Neuronal stem cell (in vitro differentiated cells): Measurements from ENCODE around the gene ACY1.

Experiments used
- DNase-seq: peaks from one replicate; pipeline ENCODE4 v3.0.0-alpha.2; 2013; ENCODE audit warnings: low spot score
- H2AFZ ChIP-seq: one replicate; pipeline ENCODE4 v1.6.1; 2013; ENCODE audit warnings: mild to moderate bottlenecking, low read length, inconsistent platforms
- H2AK5ac ChIP-seq: 2 replicates; pipeline ENCODE4 v1.6.1; 2013; ENCODE audit warnings: low read depth, mild to moderate bottlenecking, inconsistent platforms, low read length, moderate library complexity, mixed read lengths
- H2BK120ac ChIP-seq: 2 replicates; pipeline ENCODE4 v1.6.1; 2013; ENCODE audit warnings: low read depth, mild to moderate bottlenecking, inconsistent platforms, low read length, moderate library complexity, mixed read lengths
- H2BK12ac ChIP-seq: one replicate; pipeline ENCODE4 v1.6.1; 2013; ENCODE audit warnings: low read length, inconsistent platforms
- H2BK15ac ChIP-seq: 2 replicates; pipeline ENCODE4 v1.6.1; 2013; ENCODE audit warnings: mild to moderate bottlenecking, low read length, inconsistent platforms, mixed read lengths
- H2BK5ac ChIP-seq: one replicate; pipeline ENCODE4 v1.6.1; 2013; ENCODE audit warnings: inconsistent platforms, mild to moderate bottlenecking, low read length, moderate library complexity
- H3K14ac ChIP-seq: one replicate; pipeline ENCODE4 v1.6.1; 2013; ENCODE audit warnings: low read length, inconsistent platforms
- H3K18ac ChIP-seq: 2 replicates; pipeline ENCODE4 v1.6.1; 2013; ENCODE audit warnings: low read length, inconsistent platforms
- H3K23ac ChIP-seq: 2 replicates; pipeline ENCODE4 v1.6.1; 2013; ENCODE audit warnings: low read depth, mild to moderate bottlenecking, mixed read lengths, low read length, inconsistent platforms; ENCODE audit not compliant: poor library complexity
- H3K27ac ChIP-seq: replicated peaks from 3 replicates; pipeline ENCODE4 v1.5.1; 2013; ENCODE audit warnings: low read length, inconsistent platforms
- H3K27me3 ChIP-seq, 3 experiments: 2 replicates each; pipeline ENCODE4 v1.6.1; 2013; ENCODE audit warnings: low read length in 3 of 3, mild to moderate bottlenecking in 2 of 3, inconsistent platforms in 1 of 3, low read depth in 1 of 3, mixed read lengths in 1 of 3, moderate library complexity in 1 of 3; ENCODE audit not compliant: control insufficient read depth in 3 of 3, insufficient read depth in 3 of 3
- H3K36me3 ChIP-seq, 2 donors: replicated peaks in 1 of 2; 2 replicates each; pipeline ENCODE4 v1.6.1; 2013; ENCODE audit warnings: low read length in 2 of 2; ENCODE audit not compliant: control insufficient read depth in 2 of 2, insufficient read depth in 2 of 2
- H3K4ac ChIP-seq: 2 replicates; pipeline ENCODE4 v1.6.1; 2013; ENCODE audit warnings: inconsistent platforms, mild to moderate bottlenecking, low read length, moderate library complexity
- H3K4me1 ChIP-seq, 2 donors: 1 replicate in 1 of 2; 2 replicates in 1 of 2; pipeline ENCODE4 v1.6.1; 2013; ENCODE audit warnings: low read length in 2 of 2, low read depth in 1 of 2; ENCODE audit not compliant: control insufficient read depth in 2 of 2, insufficient read depth in 1 of 2
- H3K4me2 ChIP-seq: one replicate; pipeline ENCODE4 v1.6.1; 2013; ENCODE audit warnings: mild to moderate bottlenecking, low read length, inconsistent platforms; ENCODE audit not compliant: insufficient read depth, poor library complexity, severe bottlenecking
- H3K4me3 ChIP-seq, 2 donors: 2 replicates each; pipeline ENCODE4 v1.5.1; 2013; ENCODE audit warnings: low read length in 2 of 2, mild to moderate bottlenecking in 2 of 2, inconsistent platforms in 1 of 2, moderate library complexity in 1 of 2
- H3K79me1 ChIP-seq: one replicate; pipeline ENCODE4 v1.6.1; 2013; ENCODE audit warnings: low read depth, mild to moderate bottlenecking, inconsistent platforms, low read length, moderate library complexity
- H3K9ac ChIP-seq: one replicate; pipeline ENCODE4 v1.6.1; 2013; ENCODE audit warnings: mild to moderate bottlenecking, low read depth, low read length, inconsistent platforms; ENCODE audit not compliant: poor library complexity
- H3K9me3 ChIP-seq, 2 donors: replicated peaks in 1 of 2; 2 replicates each; pipeline versions ENCODE3 to v1.6.1; 2013; ENCODE audit warnings: low read length in 2 of 2, mild to moderate bottlenecking in 2 of 2, inconsistent platforms in 1 of 2, low read depth in 1 of 2, mixed read lengths in 1 of 2, moderate library complexity in 1 of 2; ENCODE audit not compliant: control insufficient read depth in 2 of 2, insufficient read depth in 1 of 2
- H4K8ac ChIP-seq: one replicate; pipeline ENCODE4 v1.6.1; 2013; ENCODE audit warnings: low read depth, mild to moderate bottlenecking, inconsistent platforms, low read length, moderate library complexity
- H4K91ac ChIP-seq: one replicate; pipeline ENCODE4 v1.6.1; 2013; ENCODE audit warnings: low read length, low read depth, mild to moderate bottlenecking, inconsistent platforms; ENCODE audit not compliant: poor library complexity
- WGBS, 2 donors: extraction: QIAGEN DNeasy Blood & Tissue Kit; methylation state at CpG; one replicate each; pipeline ENCODE4 v1.1.7; 2013; ENCODE audit warnings: missing lambda C conversion rate in 2 of 2, mixed read lengths in 1 of 2; ENCODE audit not compliant: insufficient read length in 2 of 2, insufficient replicate concordance in 1 of 2; ENCODE audit errors: extremely low coverage in 2 of 2; 5-methylcytosine and 5-hydroxymethylcytosine counted together

ACY1 gene

GRCh38 chr3:52006820-52007133 lies 23.4 kb downstream of the ACY1 start:
- Histone ChIP-seq H3K9me3 (no peaks in the 10 kb centered on the region), H2BK5ac (no peak overlapping the region), H2AK5ac (peak overlapping the region; percentile 90), H4K8ac (no peak overlapping the region), H4K91ac (no peak overlapping the region), H3K27me3 (no peaks in the 10 kb centered on the region), H2BK15ac (no peak overlapping the region), H2AFZ (no peak overlapping the region), H3K4ac (no peak overlapping the region), H3K23ac (no peak overlapping the region), H3K27ac (no peak overlapping the region), H3K4me2 (no peak overlapping the region), H3K36me3 (no peaks in the 10 kb centered on the region), H3K14ac (no peak overlapping the region), H2BK120ac (no peak overlapping the region), H3K4me1 (peaks cover 41 to 50% of the 10 kb centered on the region in 2 donors), H3K18ac (no peak overlapping the region), H3K79me1 (no peaks in the 10 kb centered on the region), H3K4me3 (no peak overlapping the region), H2BK12ac (no peak overlapping the region), H3K9ac (peak overlapping the region; percentile 13)
- no CpG with 5 or more reads among the region's 6 CpGs for WGBS, 2 donors
- no peak for DNase-seq

GRCh38 chr3:52007291-52007690 lies 24.0 kb downstream of the ACY1 start:
- WGBS, 2 donors, result no CpG with 5 or more reads among the region's 4 CpGs
- Histone ChIP-seq H3K14ac (no peak overlapping the region), H2AFZ (no peak overlapping the region), H3K27me3 (no peaks in the 10 kb centered on the region), H3K36me3 (no peaks in the 10 kb centered on the region), H3K4me3 (no peak overlapping the region), H3K9ac (no peak overlapping the region), H4K91ac (no peak overlapping the region), H3K4me1 (peaks cover 36 to 45% of the 10 kb centered on the region in 2 donors), H3K23ac (no peak overlapping the region), H3K27ac (no peak overlapping the region), H3K9me3 (no peaks in the 10 kb centered on the region), H2BK120ac (no peak overlapping the region), H4K8ac (no peak overlapping the region), H2BK12ac (no peak overlapping the region), H3K18ac (no peak overlapping the region), H3K4me2 (no peak overlapping the region), H2BK5ac (no peak overlapping the region), H2AK5ac (no peak overlapping the region), H3K4ac (no peak overlapping the region), H3K79me1 (no peaks in the 10 kb centered on the region), H2BK15ac (peak overlapping the region; percentile 41)
- no peak for DNase-seq

GRCh38 chr3:52010431-52010830 lies 27.1 kb downstream of the ACY1 start:
- Histone ChIP-seq H3K14ac (no peak overlapping the region), H3K4me2 (no peak overlapping the region), H3K27me3 (no peaks in the 10 kb centered on the region), H2AK5ac (no peak overlapping the region), H3K9ac (no peak overlapping the region), H4K91ac (no peak overlapping the region), H3K18ac (no peak overlapping the region), H3K36me3 (no peaks in the 10 kb centered on the region), H3K23ac (no peak overlapping the region), H3K9me3 (no peaks in the 10 kb centered on the region), H2AFZ (no peak overlapping the region), H2BK5ac (no peak overlapping the region), H3K79me1 (no peaks in the 10 kb centered on the region), H3K4me1 (peaks cover 14 to 17% of the 10 kb centered on the region in 2 donors), H2BK15ac (no peak overlapping the region), H3K27ac (no peak overlapping the region), H2BK120ac (no peak overlapping the region), H3K4ac (no peak overlapping the region), H4K8ac (no peak overlapping the region), H2BK12ac (no peak overlapping the region), H3K4me3 (no peak overlapping the region)
- no peak for DNase-seq

GRCh38 chr3:52012699-52013098 lies 29.4 kb downstream of the ACY1 start:
- no peak overlapping the region for H3K4ac ChIP-seq
- no peak overlapping the region for H3K18ac ChIP-seq
- H3K14ac ChIP-seq, result no peak overlapping the region
- H3K9ac ChIP-seq, result no peak overlapping the region
- no peak overlapping the region for H4K91ac ChIP-seq
- no peak overlapping the region for H2BK5ac ChIP-seq
- H2BK15ac ChIP-seq, result no peak overlapping the region
- no peak overlapping the region for H3K4me3 ChIP-seq
- no peak for DNase-seq
- no peak overlapping the region for H3K23ac ChIP-seq
- WGBS, 2 donors, result no CpG with 5 or more reads among the region's 7 CpGs
- H3K4me2 ChIP-seq, result no peak overlapping the region
- no peak overlapping the region for H2AK5ac ChIP-seq
- H3K79me1 ChIP-seq, result no peaks in the 10 kb centered on the region
- H2AFZ ChIP-seq, result no peak overlapping the region
- no peak overlapping the region for H4K8ac ChIP-seq
- no peaks in the 10 kb centered on the region for H3K36me3 ChIP-seq
- no peak overlapping the region for H2BK120ac ChIP-seq
- no peak overlapping the region for H3K27ac ChIP-seq
- H3K27me3 ChIP-seq, result no peaks in the 10 kb centered on the region
- H3K9me3 ChIP-seq, result no peaks in the 10 kb centered on the region
- H2BK12ac ChIP-seq, result no peak overlapping the region
- H3K4me1 ChIP-seq, result peaks cover 1 to 8% of the 10 kb centered on the region in 2 donors
